ENCODE results near the gene CAMTA1.

The CAMTA1 gene

GRCh38 chr1:7219031-7219430, 433.8 kb downstream of the CAMTA1 start:
- TF ChIP-seq CTCF (IDR thresholded peaks at IDR 0.05; ENCODE audit: borderline replicate concordance, control extremely low read depth, extremely low read depth, insufficient read depth, missing control alignments): no peak
- in situ Hi-C loops (cut with MboI; ENCODE audit: low sequenced_read_pairs, unreplicated experiment): loop anchor here (25.0 kb wide), 1 partner anchor 507 kb away; the partner anchor contains the start of gene DNAJC11
- DNase-seq (ENCODE audit: low spot score): no peak

- TF ChIP-seq CTCF (IDR thresholded peaks at IDR 0.05; ENCODE audit: borderline replicate concordance, control extremely low read depth, extremely low read depth, insufficient read depth, missing control alignments): no peak
- in situ Hi-C loops (cut with MboI; ENCODE audit: low sequenced_read_pairs, unreplicated experiment): loop anchor here (25.0 kb wide), 1 partner anchor 508 kb away; the partner anchor contains the start of gene DNAJC11
- no peak for DNase-seq (ENCODE audit: low spot score)
Measured at GRCh38 chr1:7220007-7220406, 434.8 kb downstream of the CAMTA1 start.

- DNase-seq (ENCODE audit: low spot score): no peak
- TF ChIP-seq CTCF (IDR thresholded peaks at IDR 0.05; ENCODE audit: borderline replicate concordance, control extremely low read depth, extremely low read depth, insufficient read depth, missing control alignments): no peak
- in situ Hi-C loops (cut with MboI; ENCODE audit: low sequenced_read_pairs, unreplicated experiment): loop anchor here (25.0 kb wide), 1 partner anchor 508 kb away; the partner anchor contains the start of gene DNAJC11
Measured at GRCh38 chr1:7220712-7221252, 435.5 kb downstream of the CAMTA1 start.

- in situ Hi-C loops (cut with MboI; ENCODE audit: low sequenced_read_pairs, unreplicated experiment): loop anchor here (25.0 kb wide), 1 partner anchor 510 kb away; the partner anchor contains the start of gene DNAJC11
- DNase-seq (ENCODE audit: low spot score): no peak
Measured at GRCh38 chr1:7221826-7222694, 436.8 kb downstream of the CAMTA1 start.

GRCh38 chr1:7222695-7223015, 437.4 kb downstream of the CAMTA1 start:
- no peak for DNase-seq (ENCODE audit: low spot score)
- in situ Hi-C loops (cut with MboI; ENCODE audit: low sequenced_read_pairs, unreplicated experiment): loop anchor here (25.0 kb wide), 1 partner anchor 510 kb away; the partner anchor contains the start of gene DNAJC11
- TF ChIP-seq CTCF (IDR thresholded peaks at IDR 0.05; ENCODE audit: borderline replicate concordance, control extremely low read depth, extremely low read depth, insufficient read depth, missing control alignments): no peak

More at GRCh38 chr1:7221826-7222694, 436.8 kb downstream of the CAMTA1 start:
- TF ChIP-seq CTCF (IDR thresholded peaks at IDR 0.05; ENCODE audit: borderline replicate concordance, control extremely low read depth, extremely low read depth, insufficient read depth, missing control alignments): no peak

GRCh38 chr1:7223334-7224080, 438.3 kb downstream of the CAMTA1 start:
- no peak for DNase-seq (ENCODE audit: low spot score)
- in situ Hi-C loops (cut with MboI; ENCODE audit: low sequenced_read_pairs, unreplicated experiment): loop anchor here (25.0 kb wide), 1 partner anchor 511 kb away; the partner anchor contains the start of gene DNAJC11
- no peak for TF ChIP-seq CTCF (IDR thresholded peaks at IDR 0.05; ENCODE audit: borderline replicate concordance, control extremely low read depth, extremely low read depth, insufficient read depth, missing control alignments)
